ENCODE measurements around the gene SLC16A12. TPM values are rescaled to one million over a fixed set of nuclear protein-coding genes. Genes with fewer than 3 reads are reported as not detected.

SLC16A12 gene
- total RNA-seq, 1 experiment from 2014 or later = 10.9 TPM

- Mint-ChIP-seq H3K27ac (no peak overlapping the region), H3K27me3 (ENCODE audit: low read depth) (no peaks in the 10 kb centered on the region), H3K36me3 (peaks cover 17% of the 10 kb centered on the region; the same call in 1 of the 2 replicates), H3K9me3 (peaks cover 9% of the 10 kb centered on the region), H3K4me1 (peaks cover 20% of the 10 kb centered on the region), H3K4me3 (no peak overlapping the region)
- DNase-seq (ENCODE audit: low spot score) = no peak
- ATAC-seq = no peak
- POLR2A ChIA-PET = no interaction called here
- CTCF ChIA-PET = no interaction called here
- TF ChIP-seq SP1 (CRISPR knock-in tag; conservative IDR thresholded peaks at IDR 0.05) (no peak), ATF3 (CRISPR knock-in tag; conservative IDR thresholded peaks at IDR 0.05) (no peak), MXD4 (CRISPR knock-in tag; IDR thresholded peaks at IDR 0.05; ENCODE audit: borderline replicate concordance) (no peak), ZNF416 (CRISPR knock-in tag; IDR thresholded peaks at IDR 0.05) (no peak), FOXP4 (CRISPR knock-in tag; IDR thresholded peaks at IDR 0.05) (no peak)
Measured at GRCh38 chr10:89513206-89513605, 22.2 kb downstream of the SLC16A12 start.

DNA sequence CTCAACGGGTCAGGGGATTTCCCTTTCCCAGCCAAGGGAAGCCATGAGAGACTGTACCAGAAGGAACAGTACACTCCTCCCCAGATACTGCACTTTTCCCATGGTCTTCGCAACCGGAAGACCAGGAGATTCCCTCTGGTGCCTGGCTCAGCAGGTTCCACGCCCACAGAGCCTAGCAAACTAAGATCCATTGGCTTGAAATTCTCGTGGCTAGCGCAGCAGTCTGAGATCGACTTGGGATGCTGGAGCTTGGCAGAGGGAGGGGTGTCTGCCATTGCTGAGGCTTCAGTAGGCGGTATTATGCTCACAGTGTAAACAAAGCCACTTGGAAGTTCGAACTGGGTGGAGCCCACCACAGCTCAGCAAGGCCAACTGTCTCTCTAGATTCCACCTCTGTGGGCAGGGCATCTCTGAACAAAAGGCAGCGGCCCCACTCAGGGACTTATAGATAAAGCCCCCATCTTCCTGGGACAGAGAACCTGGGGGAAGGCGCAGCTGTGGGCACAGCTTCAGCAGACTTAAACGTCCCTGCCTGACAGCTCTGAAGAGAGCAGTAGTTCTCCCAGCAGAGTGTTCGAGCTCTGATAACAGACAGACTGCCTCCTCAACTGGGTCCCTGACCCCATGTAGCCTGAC is 29.6 kb downstream of the SLC16A12 start:
- H3K4me3 Mint-ChIP-seq = no peak overlapping the region

GRCh38 chr10:89504691-89505090 is 30.7 kb downstream of the SLC16A12 start:
- ATAC-seq (no peak), DNase-seq (ENCODE audit: low spot score) (no peak)
- Mint-ChIP-seq H3K27ac (no peak overlapping the region), H3K9me3 (peaks cover 8% of the 10 kb centered on the region), H3K36me3 (peaks cover 12% of the 10 kb centered on the region), H3K4me1 (peaks cover 6% of the 10 kb centered on the region), H3K4me3 (no peak overlapping the region), H3K27me3 (ENCODE audit: low read depth) (no peaks in the 10 kb centered on the region)
- CTCF ChIA-PET = no interaction called here
- POLR2A ChIA-PET = no interaction called here
- TF ChIP-seq ETV6 (CRISPR knock-in tag; IDR thresholded peaks at IDR 0.05) = no peak
- TF ChIP-seq HMGXB4 (CRISPR knock-in tag; IDR thresholded peaks at IDR 0.05) = no peak
- TF ChIP-seq NR1H2 (CRISPR knock-in tag; IDR thresholded peaks at IDR 0.05) = no peak
- TF ChIP-seq, protein P1, sequence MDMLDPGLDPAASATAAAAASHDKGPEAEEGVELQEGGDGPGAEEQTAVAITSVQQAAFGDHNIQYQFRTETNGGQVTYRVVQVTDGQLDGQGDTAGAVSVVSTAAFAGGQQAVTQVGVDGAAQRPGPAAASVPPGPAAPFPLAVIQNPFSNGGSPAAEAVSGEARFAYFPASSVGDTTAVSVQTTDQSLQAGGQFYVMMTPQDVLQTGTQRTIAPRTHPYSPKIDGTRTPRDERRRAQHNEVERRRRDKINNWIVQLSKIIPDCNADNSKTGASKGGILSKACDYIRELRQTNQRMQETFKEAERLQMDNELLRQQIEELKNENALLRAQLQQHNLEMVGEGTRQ (CRISPR knock-in tag; IDR thresholded peaks at IDR 0.05) = no peak
- no peak for TF ChIP-seq ATF1 (CRISPR knock-in tag; IDR thresholded peaks at IDR 0.05)
- no peak for TF ChIP-seq HMGA2 (CRISPR knock-in tag; IDR thresholded peaks at IDR 0.05)
- TF ChIP-seq, protein P2, sequence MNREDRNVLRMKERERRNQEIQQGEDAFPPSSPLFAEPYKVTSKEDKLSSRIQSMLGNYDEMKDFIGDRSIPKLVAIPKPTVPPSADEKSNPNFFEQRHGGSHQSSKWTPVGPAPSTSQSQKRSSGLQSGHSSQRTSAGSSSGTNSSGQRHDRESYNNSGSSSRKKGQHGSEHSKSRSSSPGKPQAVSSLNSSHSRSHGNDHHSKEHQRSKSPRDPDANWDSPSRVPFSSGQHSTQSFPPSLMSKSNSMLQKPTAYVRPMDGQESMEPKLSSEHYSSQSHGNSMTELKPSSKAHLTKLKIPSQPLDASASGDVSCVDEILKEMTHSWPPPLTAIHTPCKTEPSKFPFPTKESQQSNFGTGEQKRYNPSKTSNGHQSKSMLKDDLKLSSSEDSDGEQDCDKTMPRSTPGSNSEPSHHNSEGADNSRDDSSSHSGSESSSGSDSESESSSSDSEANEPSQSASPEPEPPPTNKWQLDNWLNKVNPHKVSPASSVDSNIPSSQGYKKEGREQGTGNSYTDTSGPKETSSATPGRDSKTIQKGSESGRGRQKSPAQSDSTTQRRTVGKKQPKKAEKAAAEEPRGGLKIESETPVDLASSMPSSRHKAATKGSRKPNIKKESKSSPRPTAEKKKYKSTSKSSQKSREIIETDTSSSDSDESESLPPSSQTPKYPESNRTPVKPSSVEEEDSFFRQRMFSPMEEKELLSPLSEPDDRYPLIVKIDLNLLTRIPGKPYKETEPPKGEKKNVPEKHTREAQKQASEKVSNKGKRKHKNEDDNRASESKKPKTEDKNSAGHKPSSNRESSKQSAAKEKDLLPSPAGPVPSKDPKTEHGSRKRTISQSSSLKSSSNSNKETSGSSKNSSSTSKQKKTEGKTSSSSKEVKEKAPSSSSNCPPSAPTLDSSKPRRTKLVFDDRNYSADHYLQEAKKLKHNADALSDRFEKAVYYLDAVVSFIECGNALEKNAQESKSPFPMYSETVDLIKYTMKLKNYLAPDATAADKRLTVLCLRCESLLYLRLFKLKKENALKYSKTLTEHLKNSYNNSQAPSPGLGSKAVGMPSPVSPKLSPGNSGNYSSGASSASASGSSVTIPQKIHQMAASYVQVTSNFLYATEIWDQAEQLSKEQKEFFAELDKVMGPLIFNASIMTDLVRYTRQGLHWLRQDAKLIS (CRISPR knock-in tag; IDR thresholded peaks at IDR 0.05; ENCODE audit: borderline replicate concordance) = no peak
- no peak for TF ChIP-seq SMAD3 (CRISPR knock-in tag; IDR thresholded peaks at IDR 0.05; ENCODE audit: borderline replicate concordance)
- TF ChIP-seq, protein P3, sequence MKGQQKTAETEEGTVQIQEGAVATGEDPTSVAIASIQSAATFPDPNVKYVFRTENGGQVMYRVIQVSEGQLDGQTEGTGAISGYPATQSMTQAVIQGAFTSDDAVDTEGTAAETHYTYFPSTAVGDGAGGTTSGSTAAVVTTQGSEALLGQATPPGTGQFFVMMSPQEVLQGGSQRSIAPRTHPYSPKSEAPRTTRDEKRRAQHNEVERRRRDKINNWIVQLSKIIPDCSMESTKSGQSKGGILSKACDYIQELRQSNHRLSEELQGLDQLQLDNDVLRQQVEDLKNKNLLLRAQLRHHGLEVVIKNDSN (CRISPR knock-in tag; IDR thresholded peaks at IDR 0.05) = no peak
- no peak for TF ChIP-seq EMX1 (CRISPR knock-in tag; IDR thresholded peaks at IDR 0.05)

More for the DNA sequence above, 29.6 kb downstream of the SLC16A12 start:
- no peak for ATAC-seq
- no peak for DNase-seq (ENCODE audit: low spot score)
- ChIA-PET CTCF (no interaction called here), POLR2A (no interaction called here)
- Mint-ChIP-seq H3K9me3 (peaks cover 14% of the 10 kb centered on the region), H3K27me3 (ENCODE audit: low read depth) (no peaks in the 10 kb centered on the region), H3K36me3 (peaks cover 19% of the 10 kb centered on the region), H3K27ac (no peak overlapping the region), H3K4me1 (peaks cover 3% of the 10 kb centered on the region)
- TF ChIP-seq MYBL2 (CRISPR knock-in tag; IDR thresholded peaks at IDR 0.05) (no peak), SP1 (CRISPR knock-in tag; conservative IDR thresholded peaks at IDR 0.05) (no peak), SMAD4 (CRISPR knock-in tag; IDR thresholded peaks at IDR 0.05) (no peak), JUN (CRISPR knock-in tag; IDR thresholded peaks at IDR 0.05) (no peak), TEAD4 (CRISPR knock-in tag; IDR thresholded peaks at IDR 0.05) (no peak), NR1H2 (CRISPR knock-in tag; IDR thresholded peaks at IDR 0.05) (no peak), ETV6 (CRISPR knock-in tag; IDR thresholded peaks at IDR 0.05) (no peak), RORB (CRISPR knock-in tag; IDR thresholded peaks at IDR 0.05) (no peak), CREM (CRISPR knock-in tag; IDR thresholded peaks at IDR 0.05) (no peak)
